ENCODE data around the gene POLR2L. TPM values are rescaled to one million over a fixed set of nuclear protein-coding genes. Genes with fewer than 3 reads are reported as not detected.
A peak's percentile ranks its signal among the peaks of the same experiment; 100 is the strongest.

POLR2L gene
- total RNA-seq, 2 experiments from 2014 or later = 74.6 to 79.4 TPM

- H3K27me3 Mint-ChIP-seq = no peaks in the 10 kb centered on the region
- H3K9me3 Mint-ChIP-seq (ENCODE audit: low read depth) = no peaks in the 10 kb centered on the region
- CTCF ChIA-PET = no interaction called here
- H3K27ac Mint-ChIP-seq = no peak overlapping the region
- H3K4me1 Mint-ChIP-seq = peaks cover 13% of the 10 kb centered on the region
- intact Hi-C loops (cut with DNase I, micrococcal nuclease) = loop anchor here in 1 of 2 experiments (10.0 kb wide), 1 partner anchor 219 kb away; the partner anchor contains the start of gene PHRF1
- peak overlapping the region; percentile 4 for H3K4me3 Mint-ChIP-seq
- ATAC-seq = no peak
- no peak for DNase-seq
- POLR2A ChIA-PET = no interaction called here
- peaks cover 17% of the 10 kb centered on the region for H3K36me3 Mint-ChIP-seq (ENCODE audit: low read depth)
Measured at GRCh38 chr11:794013-794765, 48.1 kb downstream of the POLR2L start.

GRCh38 chr11:793556-793955 is 48.8 kb downstream of the POLR2L start:
- ATAC-seq (no peak), DNase-seq (no peak)
- ChIA-PET CTCF (no interaction called here), POLR2A (no interaction called here)
- H3K4me3 Mint-ChIP-seq = no peak overlapping the region
- peaks cover 17% of the 10 kb centered on the region for H3K36me3 Mint-ChIP-seq (ENCODE audit: low read depth)
- peaks cover 13% of the 10 kb centered on the region for H3K4me1 Mint-ChIP-seq
- H3K27me3 Mint-ChIP-seq = no peaks in the 10 kb centered on the region
- no peak overlapping the region for H3K27ac Mint-ChIP-seq
- intact Hi-C loops (cut with DNase I, micrococcal nuclease) = loop anchor here in 1 of 2 experiments (10.0 kb wide), 1 partner anchor 219 kb away; the partner anchor contains the start of gene PHRF1
- H3K9me3 Mint-ChIP-seq (ENCODE audit: low read depth) = no peaks in the 10 kb centered on the region

GRCh38 chr11:792873-793272 is 49.5 kb downstream of the POLR2L start:
- Mint-ChIP-seq H3K4me3 (no peak overlapping the region), H3K27ac (no peak overlapping the region), H3K9me3 (ENCODE audit: low read depth) (no peaks in the 10 kb centered on the region), H3K4me1 (peaks cover 13% of the 10 kb centered on the region), H3K27me3 (no peaks in the 10 kb centered on the region), H3K36me3 (ENCODE audit: low read depth) (peaks cover 17% of the 10 kb centered on the region)
- ChIA-PET CTCF (no interaction called here), POLR2A (no interaction called here)
- intact Hi-C loops (cut with DNase I, micrococcal nuclease) = loop anchor here in 1 of 2 experiments (10.0 kb wide), 1 partner anchor 218 kb away; the partner anchor contains the start of gene PHRF1
- ATAC-seq (no peak), DNase-seq (no peak)

GRCh38 chr11:792535-792821 is 49.9 kb downstream of the POLR2L start:
- no peak overlapping the region for H3K4me3 Mint-ChIP-seq
- intact Hi-C loops (cut with DNase I, micrococcal nuclease) = loop anchor here in 1 of 2 experiments (10.0 kb wide), 1 partner anchor 218 kb away; the partner anchor contains the start of gene PHRF1
- H3K4me1 Mint-ChIP-seq = peaks cover 13% of the 10 kb centered on the region
- CTCF ChIA-PET = no interaction called here
- no peaks in the 10 kb centered on the region for H3K27me3 Mint-ChIP-seq
- no peak for DNase-seq
- POLR2A ChIA-PET = no interaction called here
- no peak for ATAC-seq
- no peaks in the 10 kb centered on the region for H3K9me3 Mint-ChIP-seq (ENCODE audit: low read depth)
- H3K36me3 Mint-ChIP-seq (ENCODE audit: low read depth) = peaks cover 17% of the 10 kb centered on the region
- no peak overlapping the region for H3K27ac Mint-ChIP-seq

GRCh38 chr11:791658-792534 is 50.4 kb downstream of the POLR2L start:
- H3K27ac Mint-ChIP-seq = no peak overlapping the region
- H3K4me1 Mint-ChIP-seq = peaks cover 12% of the 10 kb centered on the region
- no peak for ATAC-seq
- ChIA-PET POLR2A (no interaction called here), CTCF (no interaction called here)
- H3K27me3 Mint-ChIP-seq = no peaks in the 10 kb centered on the region
- H3K9me3 Mint-ChIP-seq (ENCODE audit: low read depth) = no peaks in the 10 kb centered on the region
- no peak for DNase-seq
- intact Hi-C loops (cut with DNase I, micrococcal nuclease) = loop anchor here in 1 of 2 experiments (10.0 kb wide), 1 partner anchor 217 kb away; the partner anchor contains the start of gene PHRF1
- H3K4me3 Mint-ChIP-seq = no peak overlapping the region
- H3K36me3 Mint-ChIP-seq (ENCODE audit: low read depth) = peaks cover 17% of the 10 kb centered on the region

- peak; percentile 3 for ATAC-seq
- ChIA-PET POLR2A (no interaction called here), CTCF (no interaction called here)
- peaks cover 8% of the 10 kb centered on the region for H3K4me1 Mint-ChIP-seq
- no peak overlapping the region for H3K27ac Mint-ChIP-seq
- no peaks in the 10 kb centered on the region for H3K9me3 Mint-ChIP-seq (ENCODE audit: low read depth)
- intact Hi-C loops (cut with DNase I, micrococcal nuclease) = loop anchor here (1.0 to 10.0 kb wide), 2 partner anchors 14 to 216 kb away; partner anchors contain the start of genes GATD1 (in 1 of the 2) and PHRF1 (in 1 of the 2)
- H3K4me3 Mint-ChIP-seq = no peak overlapping the region
- H3K36me3 Mint-ChIP-seq (ENCODE audit: low read depth) = peaks cover 17% of the 10 kb centered on the region
- no peak for DNase-seq
- H3K27me3 Mint-ChIP-seq = no peaks in the 10 kb centered on the region
Measured at GRCh38 chr11:790721-791564, 51.4 kb downstream of the POLR2L start.

GRCh38 chr11:789943-790342 is 52.4 kb downstream of the POLR2L start, which contains the start of gene CEND1:
Gene CEND1, minus strand, starts transcription at chr11:790090. Its CDS starts 1,514 bp downstream, at chr11:788576.
- H3K27ac Mint-ChIP-seq = no peak within 1 kb of the TSS
- H3K4me3 Mint-ChIP-seq = peak within 1 kb of the TSS; percentile 28
- ChIA-PET POLR2A (interaction anchor here (0.6 kb wide), 1 partner anchor 16 kb away, joined by 8 read pairs; no protein-coding TSS in a partner anchor), CTCF (interaction anchor here (0.6 kb wide), 1 partner anchor 15 kb away, joined by 3 read pairs; no protein-coding TSS in a partner anchor)
- ATAC-seq (peak; percentile 64), DNase-seq (peak; percentile 76)
- intact Hi-C loops (cut with DNase I, micrococcal nuclease) = loop anchor here (1.0 to 10.0 kb wide), 2 partner anchors 13 to 215 kb away; partner anchors contain the start of genes GATD1 (in 1 of the 2) and PHRF1 (in 1 of the 2)
- no peaks in the 10 kb centered on the region for H3K9me3 Mint-ChIP-seq (ENCODE audit: low read depth)
- no peaks in the 10 kb centered on the region for H3K27me3 Mint-ChIP-seq
- H3K4me1 Mint-ChIP-seq = peaks cover 6% of the 10 kb centered on the region
- H3K36me3 Mint-ChIP-seq (ENCODE audit: low read depth) = peaks cover 17% of the 10 kb centered on the region

Other genes starting within 250 kb of the POLR2L start
- 10 to 100 TPM; 57.1 to 62.6 TPM for gene IRF7, start 226.6 kb downstream of the POLR2L start, total RNA-seq
- not detected for gene CDHR5, start 217.6 kb downstream of the POLR2L start, total RNA-seq
- gene SCT, start 215.3 kb downstream of the POLR2L start, total RNA-seq = not detected
- gene DRD4, start 205.3 kb downstream of the POLR2L start, total RNA-seq = under 1 TPM; 0.30 to 0.47 TPM
- 10 to 100 TPM; 47.4 to 56.6 TPM for gene DEAF1, start 147.3 kb downstream of the POLR2L start, total RNA-seq
- gene TMEM80, start 146.7 kb downstream of the POLR2L start, total RNA-seq = 10 to 100 TPM; 11.4 to 11.9 TPM
- 10 to 100 TPM in 1 of 2 experiments, 1 to 10 TPM in 1; 8.0 to 10.5 TPM for gene EPS8L2, start 136.3 kb downstream of the POLR2L start, total RNA-seq
- 100 to 1,000 TPM; 239 to 246 TPM for gene TALDO1, start 95.1 kb downstream of the POLR2L start, total RNA-seq
- gene GATD1, start 65.0 kb downstream of the POLR2L start, total RNA-seq = 10 to 100 TPM; 45.7 to 59.8 TPM
- gene CEND1, start 52.4 kb downstream of the POLR2L start, total RNA-seq = 1 to 10 TPM in 1 of 2 experiments, under 1 TPM in 1; 0.50 to 1.1 TPM
- 10 to 100 TPM; 33.9 to 36.6 TPM for gene SLC25A22, start 44.2 kb downstream of the POLR2L start, total RNA-seq
- 10 to 100 TPM; 21.1 to 29.1 TPM for gene PIDD1, start 37.3 kb downstream of the POLR2L start, total RNA-seq
- 1,000 to 10,000 TPM; 2,132 to 3,230 TPM for gene RPLP2, start 32.6 kb downstream of the POLR2L start, total RNA-seq
- 10 to 100 TPM; 24.7 to 26.2 TPM for gene PNPLA2, start 23.6 kb downstream of the POLR2L start, total RNA-seq
- under 1 TPM; 0.33 to 0.50 TPM for gene CRACR2B, start 14.6 kb downstream of the POLR2L start, total RNA-seq
- 10 to 100 TPM; 36.8 to 38.6 TPM for gene CD151, start 9.6 kb downstream of the POLR2L start, total RNA-seq
- gene TSPAN4, start 323 bp upstream of the POLR2L start, total RNA-seq = 1 to 10 TPM; 5.2 to 6.0 TPM
- gene CHID1, start 68.3 kb upstream of the POLR2L start, total RNA-seq = 10 to 100 TPM; 60.4 to 75.3 TPM
- 10 to 100 TPM; 43.5 to 71.6 TPM for gene AP2A2, start 83.3 kb upstream of the POLR2L start, total RNA-seq
- not detected for gene MUC6, start 194.2 kb upstream of the POLR2L start, total RNA-seq
- gene MUC2, start 232.3 kb upstream of the POLR2L start, total RNA-seq = not detected